IMR-90 (cell line): ENCODE results near the gene KCNQ1. TPM values are rescaled to one million over a fixed set of nuclear protein-coding genes. Genes with fewer than 3 reads are reported as not detected.
A peak's percentile ranks its signal among the peaks of the same experiment; 100 is the strongest.

Experiments used
- ATAC-seq: fragments of 200-7000 bp; cut with Tn5 transposase; 2 replicates; pipeline ENCODE4 v1.9.1; 2020; ENCODE audit warnings: low read depth, mild to moderate bottlenecking, moderate library complexity
- BruUV-seq: library from RNA; stranded (reverse); fragments of 400-500 nt; replicated peaks from 2 replicates; lab custom pipeline; 2021; lab: Mats Ljungman, UMichigan
- CTCF ChIA-PET: fragments of 300-600 bp; formaldehyde crosslinking; extraction: SDS; loops from one replicate; lab custom pipeline; 2021; ENCODE audit warnings: antibody characterized with exemption; lab: Yijun Ruan, JAX
- POLR2A ChIA-PET: fragments of 300-600 bp; sonication (Branson Sonifier 250); formaldehyde crosslinking; loops from one replicate; lab custom pipeline; 2022; ENCODE audit warnings: antibody characterized with exemption; ENCODE audit not compliant: unreplicated experiment; lab: Charles Lee
- DNase-seq: peaks from one replicate; pipeline ENCODE4 v3.0.0; 2013
- H2AFZ ChIP-seq: replicated peaks from 2 replicates; pipeline ENCODE3; 2013; ENCODE audit warnings: low read length, mild to moderate bottlenecking; ENCODE audit not compliant: poor library complexity
- H2AK5ac ChIP-seq: 2 replicates; pipeline ENCODE4 v1.6.1; 2013; ENCODE audit warnings: low read depth, low read length, inconsistent platforms
- H2AK9ac ChIP-seq: replicated peaks from 2 replicates; pipeline ENCODE3; 2013; ENCODE audit warnings: mild to moderate bottlenecking, low read depth, low read length, moderate library complexity; ENCODE audit not compliant: poor library complexity
- H2BK120ac ChIP-seq: 2 replicates; pipeline ENCODE4 v1.6.1; 2013; ENCODE audit warnings: low read depth, low read length, inconsistent platforms
- H2BK15ac ChIP-seq: 3 replicates; pipeline ENCODE4 v1.6.1; 2013; ENCODE audit warnings: low read depth, low read length, inconsistent platforms
- H2BK20ac ChIP-seq: 2 replicates; pipeline ENCODE4 v1.6.1; 2013; ENCODE audit warnings: low read depth, mild to moderate bottlenecking, inconsistent platforms, low read length, moderate library complexity
- H2BK5ac ChIP-seq: 2 replicates; pipeline ENCODE4 v1.6.1; 2013; ENCODE audit warnings: mild to moderate bottlenecking, low read depth, low read length, inconsistent platforms; ENCODE audit not compliant: poor library complexity, severe bottlenecking
- H3K14ac ChIP-seq: replicated peaks from 2 replicates; pipeline ENCODE4 v1.6.1; 2013; ENCODE audit warnings: low read depth, low read length, inconsistent platforms
- H3K18ac ChIP-seq: 2 replicates; pipeline ENCODE4 v1.6.1; 2013; ENCODE audit warnings: low read depth, low read length, control low read depth
- H3K23ac ChIP-seq: 2 replicates; pipeline ENCODE4 v1.6.1; 2013; ENCODE audit warnings: low read depth, low read length, inconsistent platforms
- H3K27ac ChIP-seq: 2 replicates; pipeline ENCODE4 v1.5.1; 2013; ENCODE audit warnings: mild to moderate bottlenecking, control low read depth, low read length; ENCODE audit not compliant: insufficient read depth
- H3K27me3 ChIP-seq: 2 replicates; pipeline ENCODE4 v1.6.1; 2013; ENCODE audit warnings: low read length; ENCODE audit not compliant: control insufficient read depth, insufficient read depth
- H3K36me3 ChIP-seq: 2 replicates; pipeline ENCODE4 v1.6.1; 2013; ENCODE audit warnings: low read length, mixed read lengths; ENCODE audit not compliant: control insufficient read depth, insufficient read depth
- H3K4ac ChIP-seq: 2 replicates; pipeline ENCODE4 v1.6.1; 2013; ENCODE audit warnings: low read depth, low read length, inconsistent platforms
- H3K4me1 ChIP-seq: 2 replicates; pipeline ENCODE4 v1.6.1; 2013; ENCODE audit warnings: low read length, mixed read lengths; ENCODE audit not compliant: control insufficient read depth, insufficient read depth
- H3K4me2 ChIP-seq: 2 replicates; pipeline ENCODE4 v1.6.1; 2013; ENCODE audit warnings: low read depth, mild to moderate bottlenecking, control low read depth, low read length, moderate library complexity
- H3K4me3 ChIP-seq: 2 replicates; pipeline ENCODE4 v1.5.1; 2013; ENCODE audit warnings: low read depth, mild to moderate bottlenecking, control low read depth, low read length, moderate library complexity; ENCODE audit not compliant: insufficient read depth
- H3K56ac ChIP-seq: 2 replicates; pipeline ENCODE4 v1.6.1; 2013; ENCODE audit warnings: low read length, inconsistent platforms; ENCODE audit not compliant: insufficient read depth; ENCODE audit errors: extremely low read depth
- H3K79me1 ChIP-seq, 2 experiments: 2 replicates each; pipeline ENCODE4 v1.6.1; 2013; ENCODE audit warnings: low read length in 2 of 2, inconsistent platforms in 1 of 2, low read depth in 1 of 2
- H3K9ac ChIP-seq: 2 replicates; pipeline ENCODE4 v1.6.1; 2013; ENCODE audit warnings: low read depth, low read length, control low read depth
- H3K9me1 ChIP-seq: 2 replicates; pipeline ENCODE4 v1.6.1; 2013; ENCODE audit warnings: low read length, inconsistent platforms; ENCODE audit not compliant: insufficient read depth
- H3K9me3 ChIP-seq: 2 replicates; pipeline ENCODE4 v1.6.1; 2013; ENCODE audit warnings: low read length; ENCODE audit not compliant: control insufficient read depth, insufficient read depth
- H4K20me1 ChIP-seq: 2 replicates; pipeline ENCODE4 v1.6.1; 2013; ENCODE audit warnings: low read length, inconsistent platforms; ENCODE audit not compliant: insufficient read depth
- H4K5ac ChIP-seq: 2 replicates; pipeline ENCODE4 v1.6.1; 2013; ENCODE audit warnings: mild to moderate bottlenecking, low read depth, low read length, control low read depth
- H4K8ac ChIP-seq, 2 experiments: 2 replicates each; pipeline ENCODE4 v1.6.1; 2013; ENCODE audit warnings: low read depth in 2 of 2, low read length in 2 of 2, control low read depth in 1 of 2, inconsistent platforms in 1 of 2
- H4K91ac ChIP-seq: 2 replicates; pipeline ENCODE4 v1.6.1; 2013; ENCODE audit warnings: low read depth, low read length, inconsistent platforms; ENCODE audit not compliant: insufficient read depth
- CEBPB ChIP-seq: IDR thresholded peaks from 2 replicates; pipeline ENCODE4 v1.6.1; 2012; ENCODE audit warnings: low read depth, low read length, improper control_type of control experiment
- WGBS, 2 experiments: methylation state at CpG; one replicate each; pipeline versions ENCODE4 v1.1.5 to v1.1.7; 2013; ENCODE audit warnings: missing lambda C conversion rate in 2 of 2; ENCODE audit not compliant: insufficient read length in 1 of 2; ENCODE audit errors: extremely low coverage in 2 of 2; 5-methylcytosine and 5-hydroxymethylcytosine counted together
- dilution Hi-C: fragments of 300-500 bp; cut with HindIII; formaldehyde crosslinking; loops from one replicate; pipeline ENCODE4 v1.14.3; 2018; ENCODE audit warnings: low sequenced_read_pairs; ENCODE audit not compliant: unreplicated experiment
- in situ Hi-C: fragments of 300-500 bp; cut with MboI; formaldehyde crosslinking; loops from 3 replicates; pipeline ENCODE4 v1.14.3; 2019; ENCODE audit warnings: low sequenced_read_pairs, inconsistent platforms, mixed read lengths
- intact Hi-C: fragments of 100-400 bp; cut with micrococcal nuclease; formaldehyde crosslinking; loops from 2 replicates; pipeline ENCODE4 v1.10.0; 2022
- polyA plus RNA-seq, 3 experiments: library from polyadenylated mRNA; depleted of rRNA; stranded (reverse); fragments of >200 nt; gene quantifications; 2 replicates each; pipeline ENCODE4 v1.2.3, GENCODE V29; 2012; ENCODE audit warnings: low replicate concordance in 1 of 3
- total RNA-seq: library from RNA; depleted of rRNA; stranded (reverse); fragments of >200 nt; gene quantifications from 2 replicates; pipeline ENCODE4 v1.2.3, GENCODE V29; 2012

The KCNQ1 gene
- total and polyA plus RNA-seq, 2 of the 4 experiments (the other 2 are of a cell fraction) = 0.07 TPM; not detected in 1

DNA sequence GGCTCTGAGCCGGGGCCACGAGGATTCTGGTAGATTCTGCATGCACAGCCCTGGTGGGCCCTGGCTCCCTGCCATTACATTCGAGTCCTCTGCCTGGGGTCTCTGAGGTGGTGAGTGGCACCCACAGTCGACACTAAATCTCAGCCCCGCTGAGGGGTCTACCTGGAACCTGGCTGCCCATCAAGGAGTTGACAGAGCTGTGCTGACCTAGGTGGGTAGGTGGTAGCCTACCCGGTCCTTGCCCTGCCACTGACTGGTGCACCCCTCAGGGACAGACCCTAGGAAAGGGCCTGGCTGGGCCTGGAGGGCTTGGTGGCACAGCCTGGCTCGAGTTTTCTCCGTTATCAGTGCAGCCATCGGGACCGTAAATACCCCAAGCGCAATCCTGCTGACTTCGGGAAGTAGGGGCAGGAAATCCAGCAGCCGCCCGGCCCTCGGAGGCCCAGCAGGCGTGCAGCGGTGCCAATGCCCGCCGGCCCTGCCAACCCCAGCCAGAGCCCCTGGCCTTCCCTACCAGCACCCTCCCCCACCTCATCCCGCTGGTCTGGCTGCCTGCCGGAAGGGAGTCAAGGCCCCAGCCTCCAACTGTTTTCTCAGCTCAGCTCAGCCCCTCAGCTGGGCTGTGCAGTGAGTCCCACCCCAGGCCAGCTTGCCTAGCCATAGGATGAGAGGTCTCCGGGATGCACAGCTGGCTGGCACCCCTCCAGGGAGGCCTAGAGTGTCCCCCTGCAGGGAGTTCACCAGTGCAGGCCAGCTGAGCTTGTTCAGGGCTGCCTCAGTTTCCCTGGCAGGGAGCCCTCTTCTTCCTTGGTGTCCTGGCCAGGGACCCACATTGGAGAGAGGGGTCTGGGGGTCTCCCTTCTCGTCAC lies 335.4 kb downstream of the KCNQ1 start:
- Histone ChIP-seq H2BK15ac (no peak overlapping the region), H3K4ac (no peak overlapping the region), H3K18ac (no peak overlapping the region), H3K23ac (no peak overlapping the region), H4K5ac (no peak overlapping the region), H3K56ac (no peak overlapping the region), H2BK20ac (no peak overlapping the region), H3K36me3 (no peaks in the 10 kb centered on the region), H3K9me3 (no peaks in the 10 kb centered on the region), H4K20me1 (no peaks in the 10 kb centered on the region), H3K27ac (no peak overlapping the region), H3K79me1 (no peaks in the 10 kb centered on the region), H3K4me2 (no peak overlapping the region), H2AFZ (peak overlapping the region; percentile 14), H3K9ac (no peak overlapping the region), H3K27me3 (no peaks in the 10 kb centered on the region), H2AK5ac (no peak overlapping the region), H3K4me3 (no peak overlapping the region), H4K8ac (no peak overlapping the region), H2BK120ac (no peak overlapping the region), H3K4me1 (peaks cover 22% of the 10 kb centered on the region), H3K14ac (no peak overlapping the region), H4K91ac (no peak overlapping the region), H2BK5ac (no peak overlapping the region), H2AK9ac (peak overlapping the region; percentile 45), H3K9me1 (no peaks in the 10 kb centered on the region)
- no TSS peak for BruUV-seq
- dilution Hi-C loops (no loop called here), in situ Hi-C loops (no loop called here), intact Hi-C loops (no loop called here)
- DNase-seq = no peak
- 33% methylated on average over 1 of the region's 23 CpGs; no CpG with 5 or more reads in 1 of the 2 experiments for WGBS, 2 experiments
- POLR2A ChIA-PET = no interaction called here
- ATAC-seq = no peak
- TF ChIP-seq CEBPB = no peak
- CTCF ChIA-PET = no interaction called here
